Transverse colon (tissue), 4 donors: Measurements from ENCODE around the gene TERB1.

Experiments
- EP300 ChIP-seq: sonication (generic); formaldehyde crosslinking; IDR thresholded peaks from one replicate; pipeline ENCODE4 v1.6.1; 2017; ENCODE audit warnings: antibody characterized with exemption, low read depth
- POLR2AphosphoS5 ChIP-seq, 3 donors: sonication (generic); formaldehyde crosslinking; IDR thresholded peaks; one replicate each; pipeline ENCODE4 v1.6.1; 2016; ENCODE audit warnings: antibody characterized with exemption in 3 of 3
- TF ChIP-seq, protein P1 (sequence below), 5 experiments: fragments of 200-600 bp in 3 of 5; fragments of 450-650 bp in 2 of 5; sonication (generic) in 3 of 5; IDR thresholded peaks; 1 replicate in 2 of 5; 2 replicates in 3 of 5; pipeline ENCODE4 v1.5.1; 2016 to 2017; ENCODE audit warnings: antibody characterized with exemption in 5 of 5, inconsistent platforms in 3 of 5, mild to moderate bottlenecking in 2 of 5, moderate library complexity in 1 of 5

GRCh38 chr16:66814734-66815133, 13.3 kb upstream of the TERB1 start:
- TF ChIP-seq POLR2AphosphoS5 (IDR thresholded peaks at IDR 0.05) (no peak), EP300 (no peak)
- TF ChIP-seq, protein P1, sequence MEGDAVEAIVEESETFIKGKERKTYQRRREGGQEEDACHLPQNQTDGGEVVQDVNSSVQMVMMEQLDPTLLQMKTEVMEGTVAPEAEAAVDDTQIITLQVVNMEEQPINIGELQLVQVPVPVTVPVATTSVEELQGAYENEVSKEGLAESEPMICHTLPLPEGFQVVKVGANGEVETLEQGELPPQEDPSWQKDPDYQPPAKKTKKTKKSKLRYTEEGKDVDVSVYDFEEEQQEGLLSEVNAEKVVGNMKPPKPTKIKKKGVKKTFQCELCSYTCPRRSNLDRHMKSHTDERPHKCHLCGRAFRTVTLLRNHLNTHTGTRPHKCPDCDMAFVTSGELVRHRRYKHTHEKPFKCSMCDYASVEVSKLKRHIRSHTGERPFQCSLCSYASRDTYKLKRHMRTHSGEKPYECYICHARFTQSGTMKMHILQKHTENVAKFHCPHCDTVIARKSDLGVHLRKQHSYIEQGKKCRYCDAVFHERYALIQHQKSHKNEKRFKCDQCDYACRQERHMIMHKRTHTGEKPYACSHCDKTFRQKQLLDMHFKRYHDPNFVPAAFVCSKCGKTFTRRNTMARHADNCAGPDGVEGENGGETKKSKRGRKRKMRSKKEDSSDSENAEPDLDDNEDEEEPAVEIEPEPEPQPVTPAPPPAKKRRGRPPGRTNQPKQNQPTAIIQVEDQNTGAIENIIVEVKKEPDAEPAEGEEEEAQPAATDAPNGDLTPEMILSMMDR (IDR thresholded peaks at IDR 0.05), result no peak
